ENCODE data around the gene DCN.

DNA sequence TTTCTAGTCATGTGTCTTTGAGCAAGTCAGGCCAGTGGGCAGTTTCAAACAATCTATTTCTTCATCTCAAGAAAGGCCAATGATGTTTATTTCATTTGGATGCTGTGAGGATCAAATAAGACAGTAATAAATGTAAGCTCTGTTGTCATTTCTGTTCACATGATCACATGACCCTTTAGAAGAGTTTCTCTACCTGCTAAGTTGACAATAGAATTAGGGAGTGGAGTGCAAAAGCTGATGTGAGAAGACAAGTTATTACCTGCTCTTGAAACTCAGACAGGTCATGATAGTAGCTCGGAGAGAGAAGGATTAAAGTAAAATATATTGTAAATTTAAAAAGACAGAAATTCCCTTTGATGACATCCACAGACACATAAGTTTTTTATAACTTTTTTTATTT is 37.3 kb upstream of the DCN start:
- TF ChIP-seq, protein P1, sequence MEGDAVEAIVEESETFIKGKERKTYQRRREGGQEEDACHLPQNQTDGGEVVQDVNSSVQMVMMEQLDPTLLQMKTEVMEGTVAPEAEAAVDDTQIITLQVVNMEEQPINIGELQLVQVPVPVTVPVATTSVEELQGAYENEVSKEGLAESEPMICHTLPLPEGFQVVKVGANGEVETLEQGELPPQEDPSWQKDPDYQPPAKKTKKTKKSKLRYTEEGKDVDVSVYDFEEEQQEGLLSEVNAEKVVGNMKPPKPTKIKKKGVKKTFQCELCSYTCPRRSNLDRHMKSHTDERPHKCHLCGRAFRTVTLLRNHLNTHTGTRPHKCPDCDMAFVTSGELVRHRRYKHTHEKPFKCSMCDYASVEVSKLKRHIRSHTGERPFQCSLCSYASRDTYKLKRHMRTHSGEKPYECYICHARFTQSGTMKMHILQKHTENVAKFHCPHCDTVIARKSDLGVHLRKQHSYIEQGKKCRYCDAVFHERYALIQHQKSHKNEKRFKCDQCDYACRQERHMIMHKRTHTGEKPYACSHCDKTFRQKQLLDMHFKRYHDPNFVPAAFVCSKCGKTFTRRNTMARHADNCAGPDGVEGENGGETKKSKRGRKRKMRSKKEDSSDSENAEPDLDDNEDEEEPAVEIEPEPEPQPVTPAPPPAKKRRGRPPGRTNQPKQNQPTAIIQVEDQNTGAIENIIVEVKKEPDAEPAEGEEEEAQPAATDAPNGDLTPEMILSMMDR (IDR thresholded peaks at IDR 0.05): no peak
- TF ChIP-seq EP300 (IDR thresholded peaks at IDR 0.05) (no peak), POLR2AphosphoS5 (IDR thresholded peaks at IDR 0.05) (no peak), POLR2A (IDR thresholded peaks at IDR 0.05) (no peak)
